Lower leg skin (tissue), 3 donors: ENCODE results near the gene ADAM29.
"Not testable (repeated sequence)": the region's sequence is repeated elsewhere in the genome, so short reads cannot be mapped to it uniquely, and the experiment has no call there.

ENCODE experiments used
- CTCF ChIP-seq, 3 donors: fragments of 450-650 bp; IDR thresholded peaks; one replicate each; pipeline ENCODE4 v1.5.1; 2016; ENCODE audit warnings: antibody characterized with exemption in 3 of 3, mild to moderate bottlenecking in 3 of 3, moderate library complexity in 2 of 3
- POLR2A ChIP-seq, 2 donors: fragments of 450-650 bp; IDR thresholded peaks; one replicate each; pipeline ENCODE4 v1.6.1; 2016 to 2017; ENCODE audit warnings: antibody characterized with exemption in 2 of 2, mild to moderate bottlenecking in 1 of 2, moderate library complexity in 1 of 2

GRCh38 chr4:174873146-174873545, 45.0 kb upstream of the ADAM29 start:
- not testable (repeated sequence) for TF ChIP-seq CTCF, POLR2A (IDR thresholded peaks at IDR 0.05)
